HuH-7.5 (cell line): ENCODE measurements around the gene BBS9.

Experiments used
- DNase-seq: peaks from one replicate; pipeline ENCODE4 v3.0.0; 2011; ENCODE audit warnings: low spot score

The BBS9 gene

GRCh38 chr7:33649476-33650441 lies 520.4 kb downstream of the BBS9 start:
- DNase-seq = no peak

GRCh38 chr7:33650828-33651227 lies 521.5 kb downstream of the BBS9 start:
- DNase-seq = no peak

DNA sequence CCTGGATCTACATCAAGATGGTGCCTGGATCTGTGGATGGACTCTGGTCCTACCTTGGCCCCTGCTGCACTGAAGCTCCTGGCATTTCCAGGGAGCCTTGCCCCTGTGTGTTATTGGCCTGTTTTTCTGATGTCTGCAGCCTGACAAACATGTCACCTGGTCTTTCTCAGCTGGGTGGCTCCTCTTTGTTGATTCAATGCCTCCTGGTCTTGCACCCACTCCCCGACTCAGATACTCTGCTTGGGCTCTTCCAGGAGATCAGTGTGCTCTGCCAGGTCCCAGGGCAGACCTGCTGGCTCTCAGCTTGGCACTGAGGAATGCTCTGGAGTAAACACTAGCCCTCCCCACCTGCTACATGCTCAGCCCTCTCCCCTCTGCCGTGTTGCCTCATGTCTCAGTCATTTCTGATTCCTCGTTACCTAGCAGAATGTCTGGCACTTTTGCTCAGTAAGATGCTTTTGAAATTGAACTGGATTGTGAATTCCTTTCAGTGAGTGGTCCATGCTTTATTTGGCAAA lies 522.7 kb downstream of the BBS9 start:
- DNase-seq = no peak

DNA sequence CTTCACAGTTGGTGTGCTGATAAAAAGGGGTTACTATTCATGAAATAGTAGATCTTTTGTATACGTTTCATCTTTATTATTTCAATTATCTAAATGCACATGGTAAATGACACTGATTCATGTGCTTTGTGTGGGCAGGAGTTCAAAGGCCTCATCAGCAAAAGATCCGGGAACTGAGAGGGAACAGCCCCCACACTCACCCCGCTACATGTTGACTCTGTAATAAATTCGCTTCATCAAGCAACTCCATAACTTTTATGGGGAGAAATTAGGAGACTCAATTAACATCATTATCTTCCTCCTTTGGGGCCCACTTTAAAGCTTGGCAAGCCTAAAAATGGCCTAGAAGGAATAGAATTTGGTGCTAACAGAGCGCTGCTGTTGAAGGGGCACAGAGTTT lies 525.3 kb downstream of the BBS9 start:
- no peak for DNase-seq
